Esophagus (tissue), 2 donors: ENCODE data around the gene CERS3. TPM values are rescaled to one million over a fixed set of nuclear protein-coding genes. Genes with fewer than 3 reads are reported as not detected.

Source experiments
- H3K27ac ChIP-seq, 2 donors: one replicate each; pipeline ENCODE4 v1.5.1; 2013; ENCODE audit warnings: low read depth in 2 of 2, mild to moderate bottlenecking in 2 of 2, inconsistent platforms in 1 of 2, low read length in 1 of 2, moderate library complexity in 1 of 2
- H3K27me3 ChIP-seq, 2 donors: one replicate each; pipeline ENCODE4 v1.6.1; 2013; ENCODE audit warnings: low read length in 2 of 2, control low read depth in 1 of 2, mild to moderate bottlenecking in 1 of 2; ENCODE audit not compliant: insufficient read depth in 2 of 2, control insufficient read depth in 1 of 2
- H3K36me3 ChIP-seq, 2 donors: one replicate each; pipeline ENCODE4 v1.6.1; 2013; ENCODE audit warnings: low read length in 1 of 2; ENCODE audit not compliant: control insufficient read depth in 2 of 2, insufficient read depth in 2 of 2
- H3K4me1 ChIP-seq, 2 donors: one replicate each; pipeline ENCODE4 v1.6.1; 2013; ENCODE audit warnings: low read length in 1 of 2; ENCODE audit not compliant: control insufficient read depth in 2 of 2, insufficient read depth in 2 of 2
- H3K4me3 ChIP-seq, 2 donors: one replicate each; pipeline ENCODE4 v1.5.1; 2013; ENCODE audit warnings: low read length in 2 of 2, mild to moderate bottlenecking in 2 of 2, low read depth in 1 of 2, moderate library complexity in 1 of 2
- H3K9me3 ChIP-seq, 2 donors: one replicate each; pipeline ENCODE4 v1.6.1; 2013; ENCODE audit warnings: mild to moderate bottlenecking in 2 of 2, low read depth in 1 of 2, low read length in 1 of 2, moderate library complexity in 1 of 2; ENCODE audit not compliant: control insufficient read depth in 2 of 2, insufficient read depth in 1 of 2
- WGBS, 2 donors: extraction: QIAGEN DNeasy Blood & Tissue Kit; methylation state at CpG; one replicate each; pipeline ENCODE4 v1.1.7; 2013; 5-methylcytosine and 5-hydroxymethylcytosine counted together
- polyA plus RNA-seq, 2 donors: library from polyadenylated mRNA; stranded (reverse); fragments of 200-250 nt; gene quantifications; one replicate each; pipeline ENCODE4 v1.2.3, GENCODE V29; 2013
- donor health status: healthy with polysubstance abuse.
- donor health status: Bipolar disorder and iron deficiency.

CERS3 gene
- polyA plus RNA-seq, 2 donors = 65.4 to 69.9 TPM

GRCh38 chr15:100517846-100518245 is 10.9 kb downstream of the CERS3 start:
- H3K4me1 ChIP-seq = peaks cover 0 to 7% of the 10 kb centered on the region in 2 donors
- H3K36me3 ChIP-seq = peaks cover 0 to 15% of the 10 kb centered on the region in 2 donors
- H3K4me3 ChIP-seq = no peak overlapping the region
- H3K27me3 ChIP-seq = no peaks in the 10 kb centered on the region
- no peak overlapping the region for H3K27ac ChIP-seq
- 59 to 74% methylated on average over 3 of the region's 3 CpGs for WGBS, 2 donors
- no peaks in the 10 kb centered on the region for H3K9me3 ChIP-seq

GRCh38 chr15:100516643-100517512 is 11.9 kb downstream of the CERS3 start:
- no peaks in the 10 kb centered on the region for H3K27me3 ChIP-seq
- H3K4me1 ChIP-seq = peaks cover 0 to 7% of the 10 kb centered on the region in 2 donors
- WGBS, 2 donors = 47 to 50% methylated on average over 5 of the region's 5 CpGs
- H3K9me3 ChIP-seq = no peaks in the 10 kb centered on the region
- H3K36me3 ChIP-seq = peaks cover 0 to 15% of the 10 kb centered on the region in 2 donors
- H3K27ac ChIP-seq = no peak overlapping the region
- no peak overlapping the region for H3K4me3 ChIP-seq

- no peaks in the 10 kb centered on the region for H3K27me3 ChIP-seq
- no peak overlapping the region for H3K27ac ChIP-seq
- H3K4me3 ChIP-seq = no peak overlapping the region
- H3K9me3 ChIP-seq = no peaks in the 10 kb centered on the region
- 57 to 61% methylated on average over 4 of the region's 4 CpGs for WGBS, 2 donors
- H3K36me3 ChIP-seq = peaks cover 0 to 15% of the 10 kb centered on the region in 2 donors
- peaks cover 0 to 7% of the 10 kb centered on the region in 2 donors for H3K4me1 ChIP-seq
Measured at GRCh38 chr15:100515758-100516157, 13.0 kb downstream of the CERS3 start.

DNA sequence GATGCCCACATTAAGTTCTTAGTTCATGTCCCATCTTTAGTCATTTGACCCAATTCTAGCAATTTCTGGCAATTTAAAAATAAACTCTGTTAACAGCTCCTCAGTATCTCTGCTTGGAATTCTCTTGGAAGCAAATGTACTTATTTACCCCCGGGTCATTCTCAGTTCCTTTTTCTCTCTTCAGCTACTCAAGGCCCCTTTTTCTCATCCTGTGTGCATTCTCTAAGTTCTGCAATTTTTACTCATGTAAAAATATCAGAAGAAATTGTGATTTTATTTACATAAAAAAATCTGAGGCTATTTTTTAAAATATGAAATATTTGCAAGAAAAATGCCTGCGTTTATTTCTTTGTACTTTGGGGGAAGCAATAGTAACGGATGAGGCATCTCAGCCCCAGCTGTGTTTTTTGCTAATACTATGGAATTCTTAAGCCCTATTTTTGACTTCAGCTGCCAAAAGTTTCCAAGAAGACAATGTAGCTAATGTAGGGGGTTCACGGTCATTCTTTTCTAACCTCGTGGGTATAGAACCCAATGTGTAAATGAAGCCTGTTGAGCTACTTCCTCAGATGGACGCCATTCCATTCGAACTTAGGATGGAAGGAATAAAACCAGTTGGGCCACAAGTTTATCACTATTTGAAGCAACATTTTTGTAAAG is 20.0 kb downstream of the CERS3 start:
- Histone ChIP-seq H3K27me3 (no peaks in the 10 kb centered on the region), H3K9me3 (no peaks in the 10 kb centered on the region), H3K27ac (no peak overlapping the region), H3K4me1 (no peaks in the 10 kb centered on the region), H3K36me3 (peaks cover 0 to 4% of the 10 kb centered on the region in 2 donors), H3K4me3 (no peak overlapping the region)
- 72 to 74% methylated on average over 7 of the region's 7 CpGs for WGBS, 2 donors

DNA sequence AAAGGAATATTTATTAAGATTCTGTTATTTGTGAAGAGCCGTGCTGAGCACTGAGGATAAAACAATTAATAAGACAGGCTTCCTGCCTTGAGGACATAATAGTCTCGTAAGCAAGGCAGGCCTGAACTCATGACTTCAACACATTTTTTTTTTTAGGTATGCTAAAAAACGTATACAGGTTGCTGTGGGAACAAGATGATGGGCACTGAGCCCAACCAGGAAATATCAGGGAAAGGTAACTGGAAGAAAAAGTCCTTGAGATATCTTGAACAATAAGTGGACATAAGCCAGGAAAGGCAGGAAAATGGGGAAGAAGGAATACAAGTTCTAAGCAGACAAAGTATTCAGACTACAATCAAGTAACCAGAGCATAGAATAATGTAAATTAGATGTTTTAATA is 26.1 kb downstream of the CERS3 start:
- Histone ChIP-seq H3K36me3 (peaks cover 0 to 3% of the 10 kb centered on the region in 2 donors), H3K27ac (no peak overlapping the region)
- WGBS, 2 donors = 39 to 46% methylated on average over 3 of the region's 3 CpGs

GRCh38 chr15:100501117-100501516 is 27.6 kb downstream of the CERS3 start:
- Histone ChIP-seq H3K27me3 (no peaks in the 10 kb centered on the region), H3K4me3 (no peak overlapping the region), H3K9me3 (no peaks in the 10 kb centered on the region), H3K4me1 (no peaks in the 10 kb centered on the region), H3K36me3 (no peaks in the 10 kb centered on the region), H3K27ac (no peak overlapping the region)
- WGBS, 2 donors = 82 to 84% methylated on average over 5 of the region's 5 CpGs

More for the DNA sequence above, 26.1 kb downstream of the CERS3 start:
- Histone ChIP-seq H3K4me3 (no peak overlapping the region), H3K9me3 (no peaks in the 10 kb centered on the region), H3K27me3 (no peaks in the 10 kb centered on the region), H3K4me1 (no peaks in the 10 kb centered on the region)

DNA sequence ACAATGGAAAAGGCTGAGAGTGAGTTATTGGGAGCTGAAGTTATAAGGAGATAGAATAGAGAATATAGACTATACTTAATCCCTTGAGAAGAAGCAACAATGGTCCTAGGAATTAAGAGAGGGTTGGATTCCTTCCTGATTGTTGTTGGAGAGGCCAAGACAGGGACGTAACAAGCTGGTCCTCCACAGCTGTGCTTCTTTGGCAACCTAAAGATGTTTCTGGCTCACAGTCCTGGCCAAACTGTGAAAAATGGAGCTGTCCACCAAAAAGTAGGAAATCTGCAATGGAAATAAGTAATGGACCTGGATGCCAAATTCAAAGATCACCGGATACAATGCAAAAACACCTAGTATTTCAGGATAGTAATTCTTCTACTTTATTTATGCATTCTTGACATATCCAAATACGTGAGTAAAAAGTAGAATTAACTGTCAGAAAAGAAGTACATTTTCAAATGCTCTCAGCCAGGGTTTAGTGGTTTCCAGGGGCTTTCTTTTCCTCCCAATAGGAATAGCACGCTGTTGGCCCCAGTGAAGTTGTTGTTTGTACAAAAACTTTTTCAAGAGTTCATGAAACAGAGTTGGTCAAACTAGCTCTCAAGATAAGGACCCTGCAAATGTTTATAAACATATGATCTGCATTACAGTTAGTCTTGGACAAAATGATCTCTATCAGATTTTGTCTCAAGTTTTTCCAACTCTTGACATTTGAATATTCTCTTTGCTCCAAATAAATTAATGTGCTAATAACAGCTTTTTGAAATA is 28.3 kb downstream of the CERS3 start:
- H3K36me3 ChIP-seq = no peaks in the 10 kb centered on the region
- WGBS, 2 donors = 60 to 72% methylated on average over 4 of the region's 4 CpGs
- H3K9me3 ChIP-seq = no peaks in the 10 kb centered on the region
- H3K27me3 ChIP-seq = no peaks in the 10 kb centered on the region
- H3K4me1 ChIP-seq = no peaks in the 10 kb centered on the region
- no peak overlapping the region for H3K4me3 ChIP-seq
- H3K27ac ChIP-seq = no peak overlapping the region

- Histone ChIP-seq H3K4me1 (no peaks in the 10 kb centered on the region), H3K27me3 (no peaks in the 10 kb centered on the region), H3K9me3 (no peaks in the 10 kb centered on the region), H3K4me3 (no peak overlapping the region), H3K36me3 (no peaks in the 10 kb centered on the region), H3K27ac (no peak overlapping the region)
- WGBS, 2 donors = 79 to 89% methylated on average over 1 of the region's 1 CpG
Measured at GRCh38 chr15:100495861-100496260, 32.9 kb downstream of the CERS3 start.

DNA sequence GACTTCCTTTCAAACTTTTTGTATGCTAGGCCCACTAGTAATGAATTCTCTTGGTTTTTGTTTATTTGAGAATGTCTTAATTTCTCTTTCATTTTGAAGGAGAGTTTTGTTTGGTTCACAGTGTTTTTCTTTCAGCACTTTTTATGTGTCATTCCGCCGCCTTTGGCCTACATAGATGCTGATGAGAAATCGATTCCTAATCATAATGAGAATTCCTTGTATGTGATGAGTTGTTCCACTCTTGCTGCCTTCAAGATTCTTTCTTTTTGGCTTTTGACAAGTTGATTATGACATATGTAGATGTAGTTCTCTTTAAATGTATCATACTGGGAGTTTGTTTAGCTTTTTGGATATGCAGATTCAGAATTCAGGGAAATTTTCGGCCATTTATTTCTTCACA is 35.5 kb downstream of the CERS3 start:
- Histone ChIP-seq H3K27me3 (no peaks in the 10 kb centered on the region), H3K4me3 (no peak overlapping the region), H3K4me1 (no peaks in the 10 kb centered on the region), H3K9me3 (no peaks in the 10 kb centered on the region), H3K36me3 (no peaks in the 10 kb centered on the region), H3K27ac (no peak overlapping the region)
- WGBS, 2 donors = 88 to 91% methylated on average over 4 of the region's 4 CpGs
